ENCODE data around the gene HEPN1.

HEPN1 gene

GRCh38 chr11:124922831-124923230, 3.8 kb downstream of the HEPN1 start:
- Mint-ChIP-seq H3K9me3 (no peaks in the 10 kb centered on the region), H3K4me1 (ENCODE audit: low read depth in 2 of 2) (peaks cover 4 to 8% of the 10 kb centered on the region in 2 donors), H3K36me3 (ENCODE audit: insufficient read depth) (no peaks in the 10 kb centered on the region), H3K27ac (no peak overlapping the region), H3K27me3 (peaks cover 0 to 7% of the 10 kb centered on the region in 2 donors), H3K4me3 (no peak overlapping the region)
- DNase-seq (no peak), ATAC-seq (replicated peaks) (no peak)

- no peak for DNase-seq
- no peak for ATAC-seq (replicated peaks)
- Mint-ChIP-seq H3K27ac (no peak overlapping the region), H3K9me3 (no peaks in the 10 kb centered on the region), H3K27me3 (peaks cover 0 to 7% of the 10 kb centered on the region in 2 donors), H3K4me1 (ENCODE audit: low read depth in 2 of 2) (peaks cover 4 to 8% of the 10 kb centered on the region in 2 donors), H3K4me3 (no peak overlapping the region), H3K36me3 (ENCODE audit: insufficient read depth) (no peaks in the 10 kb centered on the region)
These were observed 4.2 kb downstream of the HEPN1 start for GRCh38 chr11:124923296-124923695.

GRCh38 chr11:124928942-124929665, 10.1 kb downstream of the HEPN1 start:
- no peaks in the 10 kb centered on the region for H3K27me3 Mint-ChIP-seq
- H3K4me1 Mint-ChIP-seq (ENCODE audit: low read depth in 2 of 2): peaks cover 0 to 3% of the 10 kb centered on the region in 2 donors
- H3K9me3 Mint-ChIP-seq: no peaks in the 10 kb centered on the region
- H3K4me3 Mint-ChIP-seq: no peak overlapping the region
- ATAC-seq (replicated peaks) (no peak), DNase-seq (no peak)
- no peaks in the 10 kb centered on the region for H3K36me3 Mint-ChIP-seq (ENCODE audit: insufficient read depth)
- H3K27ac Mint-ChIP-seq: no peak overlapping the region

- Mint-ChIP-seq H3K36me3 (ENCODE audit: insufficient read depth) (no peaks in the 10 kb centered on the region), H3K4me1 (ENCODE audit: low read depth in 2 of 2) (peaks cover 0 to 3% of the 10 kb centered on the region in 2 donors), H3K4me3 (no peak overlapping the region), H3K27me3 (peaks cover 0 to 2% of the 10 kb centered on the region in 2 donors), H3K9me3 (no peaks in the 10 kb centered on the region), H3K27ac (peak overlapping the region in 1 of 2 donors; percentile 10)
- no peak for ATAC-seq (replicated peaks)
- no peak for DNase-seq
These were observed 11.7 kb downstream of the HEPN1 start for GRCh38 chr11:124930799-124931198.

GRCh38 chr11:124934862-124935547, 16.0 kb downstream of the HEPN1 start:
- Mint-ChIP-seq H3K9me3 (no peaks in the 10 kb centered on the region), H3K4me3 (no peak overlapping the region), H3K27me3 (peaks cover 20 to 21% of the 10 kb centered on the region in 2 donors), H3K36me3 (ENCODE audit: insufficient read depth) (no peaks in the 10 kb centered on the region), H3K27ac (no peak overlapping the region), H3K4me1 (ENCODE audit: low read depth in 2 of 2) (peaks cover 0 to 3% of the 10 kb centered on the region in 2 donors)
- ATAC-seq (replicated peaks) (no peak), DNase-seq (no peak)

GRCh38 chr11:124935548-124936514, 16.8 kb downstream of the HEPN1 start, which contains the start of gene HEPACAM:
TSS of gene HEPACAM (minus strand) at chr11:124936047. CDS start at chr11:124936006, 41 bp downstream.
- Mint-ChIP-seq H3K4me3 (no peak within 1 kb of the TSS), H3K9me3 (no peaks in the 10 kb centered on the region), H3K27ac (no peak within 1 kb of the TSS), H3K36me3 (ENCODE audit: insufficient read depth) (no peaks in the 10 kb centered on the region), H3K4me1 (ENCODE audit: low read depth in 2 of 2) (peaks cover 0 to under 1% of the 10 kb centered on the region in 2 donors), H3K27me3 (peaks cover 20 to 29% of the 10 kb centered on the region in 2 donors)
- DNase-seq: no peak
- no peak for ATAC-seq (replicated peaks)

GRCh38 chr11:124937336-124937935, 18.4 kb downstream of the HEPN1 start:
- H3K9me3 Mint-ChIP-seq: no peaks in the 10 kb centered on the region
- H3K27me3 Mint-ChIP-seq: peaks cover 20 to 35% of the 10 kb centered on the region in 2 donors
- DNase-seq (no peak), ATAC-seq (replicated peaks) (no peak)
- H3K27ac Mint-ChIP-seq: peak overlapping the region in 1 of 2 donors; percentile 3
- H3K4me1 Mint-ChIP-seq (ENCODE audit: low read depth in 2 of 2): no peaks in the 10 kb centered on the region
- no peaks in the 10 kb centered on the region for H3K36me3 Mint-ChIP-seq (ENCODE audit: insufficient read depth)
- no peak overlapping the region for H3K4me3 Mint-ChIP-seq

GRCh38 chr11:124938206-124938765, 19.2 kb downstream of the HEPN1 start:
- no peaks in the 10 kb centered on the region for H3K9me3 Mint-ChIP-seq
- peak overlapping the region in 1 of 2 donors; percentile 3 for H3K27ac Mint-ChIP-seq
- peaks cover 0 to 2% of the 10 kb centered on the region in 2 donors for H3K4me1 Mint-ChIP-seq (ENCODE audit: low read depth in 2 of 2)
- H3K4me3 Mint-ChIP-seq: no peak overlapping the region
- no peaks in the 10 kb centered on the region for H3K36me3 Mint-ChIP-seq (ENCODE audit: insufficient read depth)
- DNase-seq: no peak
- no peak for ATAC-seq (replicated peaks)
- H3K27me3 Mint-ChIP-seq: peaks cover 20 to 35% of the 10 kb centered on the region in 2 donors

GRCh38 chr11:124938970-124939369, 19.9 kb downstream of the HEPN1 start:
- Mint-ChIP-seq H3K4me1 (ENCODE audit: low read depth in 2 of 2) (peaks cover 4 to 5% of the 10 kb centered on the region in 2 donors), H3K36me3 (ENCODE audit: insufficient read depth) (no peaks in the 10 kb centered on the region), H3K27ac (no peak overlapping the region), H3K4me3 (no peak overlapping the region), H3K9me3 (no peaks in the 10 kb centered on the region), H3K27me3 (peaks cover 20 to 35% of the 10 kb centered on the region in 2 donors)
- ATAC-seq (replicated peaks): no peak
- no peak for DNase-seq

GRCh38 chr11:124941703-124942102, 22.7 kb downstream of the HEPN1 start:
- peaks cover 6 to 8% of the 10 kb centered on the region in 2 donors for H3K4me1 Mint-ChIP-seq (ENCODE audit: low read depth in 2 of 2)
- H3K4me3 Mint-ChIP-seq: no peak overlapping the region
- DNase-seq (no peak), ATAC-seq (replicated peaks) (no peak)
- H3K9me3 Mint-ChIP-seq: no peaks in the 10 kb centered on the region
- H3K36me3 Mint-ChIP-seq (ENCODE audit: insufficient read depth): no peaks in the 10 kb centered on the region
- H3K27me3 Mint-ChIP-seq: peaks cover 11 to 35% of the 10 kb centered on the region in 2 donors
- H3K27ac Mint-ChIP-seq: no peak overlapping the region

- Mint-ChIP-seq H3K36me3 (ENCODE audit: insufficient read depth) (no peaks in the 10 kb centered on the region), H3K27me3 (peaks cover 5 to 35% of the 10 kb centered on the region in 2 donors), H3K4me3 (no peak overlapping the region), H3K27ac (peak overlapping the region in 1 of 2 donors; percentile 2), H3K9me3 (no peaks in the 10 kb centered on the region), H3K4me1 (ENCODE audit: low read depth in 2 of 2) (peaks cover 6 to 8% of the 10 kb centered on the region in 2 donors)
- ATAC-seq (replicated peaks) (no peak), DNase-seq (no peak)
These were observed 23.6 kb downstream of the HEPN1 start for GRCh38 chr11:124942466-124943253.

- Mint-ChIP-seq H3K4me3 (no peak overlapping the region), H3K9me3 (peaks cover under 1 to 2% of the 10 kb centered on the region in 2 donors), H3K27ac (peak overlapping the region in 1 of 2 donors; percentile 2), H3K27me3 (peaks cover 3 to 29% of the 10 kb centered on the region in 2 donors), H3K36me3 (ENCODE audit: insufficient read depth) (no peaks in the 10 kb centered on the region), H3K4me1 (ENCODE audit: low read depth in 2 of 2) (peaks cover 6 to 9% of the 10 kb centered on the region in 2 donors)
- ATAC-seq (replicated peaks) (no peak), DNase-seq (no peak)
These were observed 24.2 kb downstream of the HEPN1 start for GRCh38 chr11:124943254-124943616.

Data from effector memory CD8-positive, alpha-beta T cell (primary cell).